ENCODE results near the gene BUB1B.
"Not testable (repeated sequence)": the region's sequence is repeated elsewhere in the genome, so short reads cannot be mapped to it uniquely, and the experiment has no call there.

The BUB1B gene

GRCh38 chr15:40130799-40131502, 29.9 kb upstream of the BUB1B start:
- no peak for TF ChIP-seq CTCF (IDR thresholded peaks at IDR 0.05; ENCODE audit: low read depth, low read length, missing control alignments)
- H3K4me3 ChIP-seq (ENCODE audit: low read depth, low read length): no peak overlapping the region
- DNase-seq (ENCODE audit: low read depth): no peak

- no peak overlapping the region for H3K4me3 ChIP-seq (ENCODE audit: low read depth, low read length)
- no peak for DNase-seq (ENCODE audit: low read depth)
- no peak for TF ChIP-seq CTCF (IDR thresholded peaks at IDR 0.05; ENCODE audit: low read depth, low read length, missing control alignments)
These were observed 27.3 kb upstream of the BUB1B start for GRCh38 chr15:40133544-40133943.

- no peak for DNase-seq (ENCODE audit: low read depth)
- H3K4me3 ChIP-seq (ENCODE audit: low read depth, low read length): no peak overlapping the region
- TF ChIP-seq CTCF (IDR thresholded peaks at IDR 0.05; ENCODE audit: low read depth, low read length, missing control alignments): no peak
These were observed 26.0 kb upstream of the BUB1B start for GRCh38 chr15:40134885-40135284.

- not testable (repeated sequence) for DNase-seq (ENCODE audit: low read depth); H3K4me3 ChIP-seq (ENCODE audit: low read depth, low read length)
These were observed 24.9 kb upstream of the BUB1B start for GRCh38 chr15:40135846-40136450.

- TF ChIP-seq CTCF (IDR thresholded peaks at IDR 0.05; ENCODE audit: low read depth, low read length, missing control alignments): no peak
- no peak for DNase-seq (ENCODE audit: low read depth)
- no peak overlapping the region for H3K4me3 ChIP-seq (ENCODE audit: low read depth, low read length)
These were observed 24.2 kb upstream of the BUB1B start for GRCh38 chr15:40136470-40137302.

GRCh38 chr15:40137303-40138200, 23.3 kb upstream of the BUB1B start:
- no peak for TF ChIP-seq CTCF (IDR thresholded peaks at IDR 0.05; ENCODE audit: low read depth, low read length, missing control alignments)
- H3K4me3 ChIP-seq (ENCODE audit: low read depth, low read length): no peak overlapping the region
- no peak for DNase-seq (ENCODE audit: low read depth)

GRCh38 chr15:40138201-40138570, 22.7 kb upstream of the BUB1B start:
- not testable (repeated sequence) for H3K4me3 ChIP-seq (ENCODE audit: low read depth, low read length); DNase-seq (ENCODE audit: low read depth)

Measured in GM12864 (cell line).